Measurements from ENCODE around the gene PDE3B. TPM values are rescaled to one million over a fixed set of nuclear protein-coding genes. Genes with fewer than 3 reads are reported as not detected.
"Not testable (repeated sequence)": the region's sequence is repeated elsewhere in the genome, so short reads cannot be mapped to it uniquely, and the experiment has no call there.

The PDE3B gene
- total and polyA plus RNA-seq, 2 of the 4 experiments (the other 2 are of a cell fraction), result 0.21 to 1.3 TPM

DNA sequence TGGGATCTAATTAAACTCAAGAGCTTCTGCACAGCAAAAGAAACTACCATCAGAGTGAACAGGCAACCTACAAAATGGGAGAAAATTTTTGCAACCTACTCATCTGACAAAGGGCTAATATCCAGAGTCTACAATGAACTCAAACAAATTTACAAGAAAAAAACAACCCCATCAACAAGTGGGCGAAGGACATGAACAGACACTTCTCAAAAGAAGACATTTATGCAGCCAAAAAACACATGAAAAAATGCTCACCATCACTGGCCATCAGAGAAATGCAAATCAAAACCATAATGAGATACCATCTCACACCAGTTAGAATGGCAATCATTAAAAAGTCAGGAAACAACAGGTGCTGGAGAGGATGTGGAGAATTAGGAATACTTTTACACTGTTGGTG lies 240.1 kb downstream of the PDE3B start:
- H4K20me1 ChIP-seq (ENCODE audit: insufficient read depth, low read length); H2AFZ ChIP-seq (replicated peaks; ENCODE audit: low read length, poor library complexity); H2BK120ac ChIP-seq (ENCODE audit: low read depth, low read length); dilution Hi-C loops (cut with HindIII; ENCODE audit: low sequenced_read_pairs, unreplicated experiment); H4K8ac ChIP-seq (ENCODE audit: low read depth in 2 of 2, low read length in 2 of 2); H4K5ac ChIP-seq (ENCODE audit: low read depth, low read length); ATAC-seq (ENCODE audit: low read depth); H3K18ac ChIP-seq (ENCODE audit: low read depth, low read length); H3K27me3 ChIP-seq (ENCODE audit: control insufficient read depth, insufficient read depth, low read length); H2AK9ac ChIP-seq (replicated peaks; ENCODE audit: low read depth, low read length, poor library complexity); H3K9me3 ChIP-seq (ENCODE audit: control insufficient read depth, insufficient read depth, low read length); intact Hi-C loops (cut with micrococcal nuclease); H3K27ac ChIP-seq (ENCODE audit: insufficient read depth, low read length); BruUV-seq (replicated peaks); H2BK5ac ChIP-seq (ENCODE audit: low read depth, low read length, poor library complexity, severe bottlenecking); H3K9me1 ChIP-seq (ENCODE audit: insufficient read depth, low read length); H3K9ac ChIP-seq (ENCODE audit: low read depth, low read length); DNase-seq; CTCF ChIA-PET; H3K36me3 ChIP-seq (ENCODE audit: control insufficient read depth, insufficient read depth, low read length); H4K91ac ChIP-seq (ENCODE audit: insufficient read depth, low read depth, low read length); H3K79me1 ChIP-seq (ENCODE audit: low read depth in 1 of 2, low read length in 2 of 2); H3K4me2 ChIP-seq (ENCODE audit: low read depth, low read length); H3K4me3 ChIP-seq (ENCODE audit: insufficient read depth, low read depth, low read length); H3K4me1 ChIP-seq (ENCODE audit: control insufficient read depth, insufficient read depth, low read length); H3K14ac ChIP-seq (replicated peaks; ENCODE audit: low read depth, low read length); H3K23ac ChIP-seq (ENCODE audit: low read depth, low read length); H3K56ac ChIP-seq (ENCODE audit: extremely low read depth, insufficient read depth, low read length); H3K4ac ChIP-seq (ENCODE audit: low read depth, low read length); H2AK5ac ChIP-seq (ENCODE audit: low read depth, low read length); H2BK20ac ChIP-seq (ENCODE audit: low read depth, low read length); POLR2A ChIA-PET (ENCODE audit: unreplicated experiment); H2BK15ac ChIP-seq (ENCODE audit: low read depth, low read length): not testable (repeated sequence)
- in situ Hi-C loops (cut with MboI; ENCODE audit: low sequenced_read_pairs), result loop anchor here (25.0 kb wide), 1 partner anchor 621 kb away; no protein-coding TSS in a partner anchor
- WGBS, 2 experiments (ENCODE audit: extremely low coverage in 2 of 2, insufficient read length in 1 of 2), result no CpG with 5 or more reads among the region's 1 CpG

All from IMR-90 (cell line).